ENCODE data around the gene PCDHGC5.

DNA sequence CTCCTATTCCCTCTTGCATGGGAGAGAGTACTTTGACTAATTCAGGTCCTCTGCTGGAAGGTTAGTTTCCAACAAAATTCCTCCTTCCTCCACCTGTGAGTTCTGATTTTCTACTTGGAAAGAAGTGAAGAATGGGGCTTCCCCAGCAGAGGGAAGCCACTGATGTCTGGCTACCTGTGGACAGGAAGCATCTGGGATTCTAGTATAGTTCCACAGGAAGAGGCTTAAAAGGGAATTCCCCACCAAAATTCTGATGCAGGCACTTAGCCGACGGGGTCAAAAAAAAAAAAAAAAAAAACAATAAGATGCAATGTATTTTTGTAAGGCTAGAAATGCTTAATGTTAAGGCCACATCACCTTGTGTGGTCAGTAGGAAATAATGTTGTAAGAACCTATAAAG lies 33.4 kb downstream of the PCDHGC5 start:
- TF ChIP-seq, protein P1, sequence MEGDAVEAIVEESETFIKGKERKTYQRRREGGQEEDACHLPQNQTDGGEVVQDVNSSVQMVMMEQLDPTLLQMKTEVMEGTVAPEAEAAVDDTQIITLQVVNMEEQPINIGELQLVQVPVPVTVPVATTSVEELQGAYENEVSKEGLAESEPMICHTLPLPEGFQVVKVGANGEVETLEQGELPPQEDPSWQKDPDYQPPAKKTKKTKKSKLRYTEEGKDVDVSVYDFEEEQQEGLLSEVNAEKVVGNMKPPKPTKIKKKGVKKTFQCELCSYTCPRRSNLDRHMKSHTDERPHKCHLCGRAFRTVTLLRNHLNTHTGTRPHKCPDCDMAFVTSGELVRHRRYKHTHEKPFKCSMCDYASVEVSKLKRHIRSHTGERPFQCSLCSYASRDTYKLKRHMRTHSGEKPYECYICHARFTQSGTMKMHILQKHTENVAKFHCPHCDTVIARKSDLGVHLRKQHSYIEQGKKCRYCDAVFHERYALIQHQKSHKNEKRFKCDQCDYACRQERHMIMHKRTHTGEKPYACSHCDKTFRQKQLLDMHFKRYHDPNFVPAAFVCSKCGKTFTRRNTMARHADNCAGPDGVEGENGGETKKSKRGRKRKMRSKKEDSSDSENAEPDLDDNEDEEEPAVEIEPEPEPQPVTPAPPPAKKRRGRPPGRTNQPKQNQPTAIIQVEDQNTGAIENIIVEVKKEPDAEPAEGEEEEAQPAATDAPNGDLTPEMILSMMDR (IDR thresholded peaks at IDR 0.05): no peak
- TF ChIP-seq EZH2 (IDR thresholded peaks at IDR 0.05; ENCODE audit: borderline replicate concordance, insufficient read depth, low read depth, low read length, poor library complexity, severe bottlenecking): no peak
